ENCODE results near the gene ANAPC2. TPM values are rescaled to one million over a fixed set of nuclear protein-coding genes. Genes with fewer than 3 reads are reported as not detected.

Gene ANAPC2
- total RNA-seq, 1 experiment from 2014 or later: 46.0 TPM

DNA sequence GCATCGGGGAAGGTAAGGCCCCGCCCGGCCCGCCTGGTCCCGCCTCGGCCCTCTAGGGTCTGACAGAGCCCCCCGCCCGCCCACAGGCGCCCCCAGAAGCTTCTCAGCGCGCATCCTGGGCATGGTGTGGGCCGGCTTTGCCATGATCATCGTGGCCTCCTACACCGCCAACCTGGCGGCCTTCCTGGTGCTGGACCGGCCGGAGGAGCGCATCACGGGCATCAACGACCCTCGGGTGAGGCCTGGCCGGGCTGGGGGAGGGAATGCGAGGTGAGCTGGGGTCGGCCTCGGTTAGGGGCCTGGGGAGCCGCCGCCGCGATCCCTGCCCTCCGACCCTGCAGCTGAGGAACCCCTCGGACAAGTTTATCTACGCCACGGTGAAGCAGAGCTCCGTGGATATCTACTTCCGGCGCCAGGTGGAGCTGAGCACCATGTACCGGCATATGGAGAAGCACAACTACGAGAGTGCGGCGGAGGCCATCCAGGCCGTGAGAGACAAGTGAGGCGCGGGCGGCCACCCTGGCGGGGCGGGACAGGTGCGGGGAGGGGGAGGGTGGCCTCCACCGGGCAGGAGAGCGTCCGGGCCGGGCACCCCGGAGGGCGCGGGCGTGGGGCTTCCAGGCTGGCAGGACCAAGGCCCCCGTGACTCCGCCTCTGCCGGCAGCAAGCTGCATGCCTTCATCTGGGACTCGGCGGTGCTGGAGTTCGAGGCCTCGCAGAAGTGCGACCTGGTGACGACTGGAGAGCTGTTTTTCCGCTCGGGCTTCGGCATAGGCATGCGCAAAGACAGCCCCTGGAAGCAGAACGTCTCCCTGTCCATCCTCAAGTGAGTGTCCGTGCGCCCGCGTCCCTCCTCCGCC lies 25.6 kb downstream of the ANAPC2 start:
- in situ Hi-C loops (cut with HindIII; ENCODE audit: low pct_unique_long_range_greater_than_20kb, low sequenced_read_pairs) (no loop called here), intact Hi-C loops (cut with micrococcal nuclease; ENCODE audit: unreplicated experiment) (no loop called here)
- Histone ChIP-seq H3K9me3 (ENCODE audit: control insufficient read depth, insufficient read depth, low read depth, low read length) (no peaks in the 10 kb centered on the region), H3K27ac (ENCODE audit: low read length) (no peak overlapping the region), H3K27me3 (ENCODE audit: control insufficient read depth, insufficient read depth, low read length) (no peaks in the 10 kb centered on the region), H3K36me3 (ENCODE audit: control insufficient read depth, insufficient read depth, low read length) (no peaks in the 10 kb centered on the region), H3K4me1 (ENCODE audit: control insufficient read depth, insufficient read depth, low read length) (peaks cover 4% of the 10 kb centered on the region; the same call in 1 of the 2 replicates), H3K4me3 (ENCODE audit: low read depth in 2 of 2, low read length in 2 of 2) (peak overlapping the region; percentile 32 to 52)
- ChIA-PET CTCF (interaction anchor here (0.6 to 1.2 kb wide), 4 partner anchors 12 to 40 kb away, joined by 5 to 8 read pairs (median 6); no protein-coding TSS in a partner anchor), POLR2A (interaction anchor here (0.7 kb wide), 1 partner anchor 80 kb away, joined by 17 read pairs; no protein-coding TSS in a partner anchor)
- ATAC-seq (peak; percentile 63), DNase-seq (ENCODE audit: low read depth, low spot score) (no peak)
- TF ChIP-seq REST (IDR thresholded peaks at IDR 0.05; ENCODE audit: insufficient read depth in 1 of 2, low read depth in 2 of 2, low read length in 1 of 2): no peak
- TF ChIP-seq SIN3A (IDR thresholded peaks at IDR 0.05; ENCODE audit: borderline replicate concordance, insufficient read depth, low read depth, low read length): no peak
- no peak for TF ChIP-seq TCF7L2 (IDR thresholded peaks at IDR 0.05; ENCODE audit: low read depth, low read length)
- TF ChIP-seq CTCF (IDR thresholded peaks at IDR 0.05): no peak; the same call in 1 of the 2 replicates
- BruUV-seq (replicated peaks): no TSS peak

GRCh38 chr9:137161558-137162486 lies 26.5 kb downstream of the ANAPC2 start:
- intact Hi-C loops (cut with micrococcal nuclease; ENCODE audit: unreplicated experiment): no loop called here
- CTCF ChIA-PET: interaction anchor here (1.2 kb wide), 1 partner anchor 34 kb away, joined by 5 read pairs; no protein-coding TSS in a partner anchor
- no peak overlapping the region for H3K27ac ChIP-seq (ENCODE audit: low read length)
- TF ChIP-seq TCF7L2 (IDR thresholded peaks at IDR 0.05; ENCODE audit: low read depth, low read length) (no peak), REST (IDR thresholded peaks at IDR 0.05; ENCODE audit: insufficient read depth in 1 of 2, low read depth in 2 of 2, low read length in 1 of 2) (no peak), CTCF (IDR thresholded peaks at IDR 0.05) (no peak), SIN3A (IDR thresholded peaks at IDR 0.05; ENCODE audit: borderline replicate concordance, insufficient read depth, low read depth, low read length) (no peak), POLR2AphosphoS5 (IDR thresholded peaks at IDR 0.05; ENCODE audit: low read depth, low read length) (no peak)
- no TSS peak for BruUV-seq (replicated peaks)
- POLR2A ChIA-PET: no interaction called here
- H3K27me3 ChIP-seq (ENCODE audit: control insufficient read depth, insufficient read depth, low read length): no peaks in the 10 kb centered on the region
- in situ Hi-C loops (cut with HindIII; ENCODE audit: low pct_unique_long_range_greater_than_20kb, low sequenced_read_pairs): no loop called here
- DNase-seq (ENCODE audit: low read depth, low spot score) (no peak), ATAC-seq (peak; percentile 23)
- H3K4me1 ChIP-seq (ENCODE audit: control insufficient read depth, insufficient read depth, low read length): peaks cover 4% of the 10 kb centered on the region; the same call in 1 of the 2 replicates
- no peaks in the 10 kb centered on the region for H3K9me3 ChIP-seq (ENCODE audit: control insufficient read depth, insufficient read depth, low read depth, low read length)
- H3K4me3 ChIP-seq (ENCODE audit: low read depth in 2 of 2, low read length in 2 of 2): peak overlapping the region; percentile 32 to 52
- H3K36me3 ChIP-seq (ENCODE audit: control insufficient read depth, insufficient read depth, low read length): no peaks in the 10 kb centered on the region

Data from Panc1 (cell line).